Suppressor macrophage (primary cell): ENCODE measurements around the gene RNU2-63P.
"Not testable (repeated sequence)": the region's sequence is repeated elsewhere in the genome, so short reads cannot be mapped to it uniquely, and the experiment has no call there.

Source experiments
- DNase-seq, 4 experiments: peaks; one replicate each; pipeline ENCODE4 v3.0.0-alpha.2; 2020 to 2022
- total RNA-seq, 17 experiments: gene quantifications; one replicate each; lab custom pipeline; 2026; ENCODE audit warnings: mixed read lengths in 6 of 17, inconsistent platforms in 3 of 17; lab: John Stamatoyannopoulos, UW

The RNU2-63P gene
- 0.15 to 9.7 (median 0.67) reads per million in 17 experiments for total RNA-seq

DNA sequence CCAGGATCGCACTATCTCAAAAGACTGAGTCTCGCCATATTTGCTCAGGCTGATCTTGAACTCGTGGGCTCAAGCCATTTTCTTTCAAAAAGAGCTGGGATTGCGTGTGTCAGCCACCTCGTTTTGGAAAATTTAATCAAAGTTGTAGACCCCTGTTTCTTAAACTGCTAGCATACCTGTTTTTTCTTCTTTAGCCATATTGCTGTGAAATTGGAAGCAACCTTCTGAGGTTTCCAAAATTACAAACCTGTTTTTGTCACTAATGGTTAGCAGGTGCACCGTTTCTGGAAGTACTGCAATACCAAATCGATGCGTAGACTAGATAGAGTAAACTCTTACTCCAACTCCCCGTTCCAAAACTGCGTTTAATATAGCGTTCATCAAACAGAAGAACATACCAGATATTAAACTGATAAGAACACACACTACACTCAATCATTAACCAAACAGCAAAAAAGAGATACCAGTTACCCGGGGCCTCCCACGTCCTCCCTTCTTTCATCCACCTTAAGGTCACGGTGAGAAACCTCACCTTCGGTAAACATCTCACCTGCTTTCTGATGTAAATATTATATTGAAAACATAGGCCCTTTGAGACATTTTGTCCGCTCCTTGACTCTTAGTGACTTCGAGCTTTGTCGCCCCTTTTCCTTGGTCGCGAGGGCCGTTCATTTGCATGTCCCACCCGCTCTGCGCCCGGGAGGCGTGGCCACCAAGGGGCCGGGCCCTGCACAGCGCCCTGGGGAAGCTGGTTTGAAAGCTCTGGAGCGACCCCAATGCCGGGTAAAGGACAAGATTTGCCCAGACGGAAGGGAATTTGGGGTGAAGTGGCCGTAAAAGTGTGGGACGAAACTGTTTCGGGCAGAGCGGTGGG is at the start of gene RNU2-63P:
Gene RNU2-63P, minus strand, starts transcription at position 462 of the 874 bp plus-strand sequence.
- peak; percentile 77 to 85 (median 79) for DNase-seq

DNA sequence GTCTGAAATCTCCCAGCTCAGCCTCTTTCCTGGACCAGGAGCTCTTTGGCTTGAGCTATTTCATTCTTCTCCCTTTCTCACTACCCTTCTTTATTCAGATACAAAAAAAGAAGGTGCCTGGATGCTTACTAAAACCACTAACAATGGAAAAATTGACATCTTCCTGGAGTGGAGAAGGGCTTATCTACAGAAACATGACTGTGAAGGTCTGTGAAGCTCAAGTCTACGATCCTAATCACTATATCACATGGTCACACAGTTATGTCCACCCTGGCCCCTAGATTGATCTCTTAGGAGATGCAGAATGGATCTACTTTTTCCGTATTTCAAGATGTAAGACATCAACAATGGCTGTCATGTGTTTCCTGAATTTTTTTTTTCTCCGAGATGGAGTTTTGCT is 44.9 kb upstream of the RNU2-63P start:
- no peak for DNase-seq

DNA sequence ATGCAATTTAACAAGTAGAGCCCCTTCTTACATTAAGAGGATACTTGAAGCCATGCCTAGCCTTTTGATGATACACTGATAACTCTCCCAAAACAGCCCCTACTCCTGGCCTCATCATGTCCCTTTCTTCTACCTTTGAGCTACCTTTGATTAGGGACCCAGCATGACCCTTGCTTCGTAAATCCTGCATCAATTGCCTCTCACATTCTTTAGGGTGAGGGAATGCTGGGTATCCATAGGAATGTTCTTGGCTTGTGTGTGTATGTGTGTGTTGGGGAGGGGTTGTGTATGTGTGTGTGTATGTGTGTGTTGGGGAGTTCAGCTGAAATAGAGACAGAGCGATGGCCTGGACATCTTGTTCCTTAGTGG is 44.5 kb upstream of the RNU2-63P start:
- no peak for DNase-seq

DNA sequence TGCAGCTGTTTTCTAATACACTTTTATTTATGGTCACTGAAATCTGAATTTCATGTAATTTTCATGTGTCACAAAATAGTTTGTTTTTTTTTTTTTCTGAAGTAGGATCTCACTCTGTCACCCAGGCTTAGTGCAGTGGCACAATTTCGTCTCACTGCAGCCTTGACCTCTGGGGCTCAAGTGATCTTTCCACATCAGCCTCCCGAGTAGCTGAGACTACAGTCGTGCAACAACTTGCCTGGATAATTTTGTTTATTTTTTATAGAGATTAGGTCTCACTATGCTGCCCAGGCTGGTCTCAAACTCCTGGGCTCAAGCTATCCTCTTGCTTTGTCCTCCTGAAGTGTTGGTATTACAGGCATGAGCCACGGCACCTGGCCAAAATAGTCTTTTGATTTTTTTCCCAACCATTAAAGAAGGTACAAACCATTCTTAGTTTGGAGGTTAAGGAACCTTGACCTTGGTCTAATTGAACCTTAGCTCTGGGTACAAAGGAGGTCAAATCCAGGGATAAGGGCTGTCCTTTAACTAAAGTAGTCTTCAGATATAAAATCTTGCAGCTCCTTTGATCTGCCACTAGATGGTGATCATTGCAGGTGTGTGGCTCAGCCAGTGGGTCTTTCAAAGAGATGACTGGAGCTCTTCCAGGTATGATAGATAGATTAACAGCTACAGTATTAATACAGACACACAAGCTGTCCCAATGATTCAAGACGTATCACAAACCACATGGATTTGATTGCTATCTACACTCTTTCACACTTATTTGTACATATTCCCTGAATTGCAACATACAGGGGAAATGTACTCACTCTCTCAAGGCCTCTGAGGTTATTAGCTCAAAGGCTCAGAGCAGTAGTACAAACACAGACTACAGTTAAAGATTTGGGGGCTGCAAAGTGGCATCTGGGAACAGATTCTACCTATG is 43.9 kb upstream of the RNU2-63P start:
- DNase-seq, result peak in 3 of 4 experiments; percentile 43 to 69 (median 47)

DNA sequence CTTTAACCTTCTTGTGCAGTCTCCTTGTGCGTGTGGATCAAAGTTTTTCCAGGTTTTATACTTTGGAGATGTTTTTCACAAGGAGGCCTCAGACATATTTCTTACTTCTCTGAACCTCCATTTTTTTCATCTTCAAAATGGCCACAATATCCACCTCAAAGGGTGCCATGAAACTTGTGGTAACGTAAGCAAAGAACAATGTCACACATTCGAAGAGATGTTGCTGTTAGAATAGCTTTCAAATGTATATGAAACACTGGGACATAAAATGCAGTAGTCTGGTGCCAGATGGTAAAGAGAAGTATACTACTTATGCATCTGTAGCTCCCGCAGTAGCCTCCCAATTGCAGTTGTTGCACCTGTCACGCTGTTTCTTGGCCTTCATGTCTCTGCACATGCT is 41.8 kb upstream of the RNU2-63P start:
- DNase-seq, result no peak

DNA sequence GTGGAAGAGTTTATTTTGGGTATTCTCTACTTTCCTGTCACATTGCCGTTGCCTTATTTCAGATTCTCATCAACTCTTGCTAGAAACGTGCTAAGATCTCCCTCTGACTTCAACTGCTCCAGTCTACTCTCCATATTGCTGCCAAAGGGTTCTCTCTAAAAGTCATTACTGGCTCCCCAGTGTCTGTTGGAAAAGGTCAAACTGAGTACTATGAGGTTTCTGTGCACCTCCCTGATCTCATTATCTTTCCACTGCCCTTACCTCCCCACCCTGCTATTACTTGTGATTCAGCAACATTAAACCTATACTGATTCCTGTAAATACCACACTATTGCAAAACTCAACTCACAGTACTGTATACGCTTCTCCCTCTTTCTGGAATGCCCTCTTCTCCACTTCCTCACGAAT is 41.1 kb upstream of the RNU2-63P start:
- DNase-seq, result no peak

DNA sequence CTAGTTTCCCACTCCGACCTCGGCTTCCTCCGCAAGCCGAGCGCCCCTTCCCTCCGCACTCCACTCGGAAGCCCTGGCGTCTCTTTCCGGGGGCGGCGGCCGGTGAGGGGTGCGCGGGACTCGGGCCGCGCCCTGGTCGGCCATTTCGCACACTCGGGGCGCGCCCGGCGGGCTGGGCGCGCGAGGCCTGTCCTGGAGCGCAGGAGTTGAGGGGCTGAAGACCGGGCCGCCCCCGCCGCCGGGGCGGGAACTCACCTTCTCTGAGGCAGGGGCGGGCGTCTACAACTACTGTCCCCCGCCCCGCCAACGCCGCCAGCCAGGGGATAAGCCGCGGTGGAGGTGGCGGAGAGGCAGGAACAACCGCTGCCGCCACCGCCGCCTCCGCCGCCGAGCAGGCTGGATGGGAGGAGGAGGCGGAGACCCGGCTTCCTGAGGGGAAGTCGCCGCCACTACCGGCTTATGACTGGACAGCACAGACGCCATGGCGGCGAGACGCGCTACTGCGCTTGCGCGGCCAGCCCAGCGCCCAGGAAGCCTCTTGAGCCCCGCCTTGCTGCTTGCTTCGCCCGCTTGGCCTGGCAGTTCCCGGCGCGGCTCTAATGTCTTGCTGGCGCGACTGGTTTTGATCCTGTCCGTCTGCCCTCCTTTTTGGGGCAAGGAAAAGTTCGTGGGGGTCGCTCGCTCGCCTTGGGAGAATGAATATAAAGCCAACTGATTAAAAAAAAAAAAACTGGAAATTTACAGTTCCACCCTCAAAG is 39.2 kb upstream of the RNU2-63P start, which contains the start of gene KRCC1:
Gene KRCC1, minus strand, starts transcription at position 413 of the 758 bp plus-strand sequence. CDS start 27,220 bp downstream, outside the sequence.
- DNase-seq, result peak; percentile 98 to 99 (median 98)

DNA sequence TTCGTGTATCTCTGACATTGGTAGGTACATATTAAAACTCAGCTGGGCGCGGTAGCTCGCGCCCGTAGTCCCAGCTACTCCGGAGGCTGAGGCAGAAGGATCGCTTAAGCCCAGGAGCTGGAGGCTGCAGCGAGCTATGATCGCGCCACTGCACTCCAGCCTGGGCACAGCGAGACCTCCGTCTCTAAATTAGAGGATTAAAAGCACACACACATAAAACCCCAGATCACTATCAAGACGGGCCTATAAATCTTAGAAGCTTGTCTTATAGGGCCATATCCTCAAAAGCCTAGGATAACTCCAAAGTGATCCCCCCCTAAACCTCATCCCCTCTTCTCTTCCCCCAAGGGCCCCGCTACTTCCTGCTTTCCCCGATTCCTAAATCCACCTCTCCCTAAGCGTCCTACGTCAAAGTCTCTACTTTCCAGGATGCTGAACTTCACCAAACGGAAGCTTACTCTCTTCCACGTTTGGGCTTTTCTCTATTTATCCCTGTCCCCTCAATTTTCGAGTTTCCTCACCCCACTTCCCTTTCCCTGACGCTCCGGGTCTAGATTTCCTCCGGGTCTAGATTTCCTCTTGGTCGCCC is 38.5 kb upstream of the RNU2-63P start:
- peak in 1 of 4 experiments; percentile 30 for DNase-seq

DNA sequence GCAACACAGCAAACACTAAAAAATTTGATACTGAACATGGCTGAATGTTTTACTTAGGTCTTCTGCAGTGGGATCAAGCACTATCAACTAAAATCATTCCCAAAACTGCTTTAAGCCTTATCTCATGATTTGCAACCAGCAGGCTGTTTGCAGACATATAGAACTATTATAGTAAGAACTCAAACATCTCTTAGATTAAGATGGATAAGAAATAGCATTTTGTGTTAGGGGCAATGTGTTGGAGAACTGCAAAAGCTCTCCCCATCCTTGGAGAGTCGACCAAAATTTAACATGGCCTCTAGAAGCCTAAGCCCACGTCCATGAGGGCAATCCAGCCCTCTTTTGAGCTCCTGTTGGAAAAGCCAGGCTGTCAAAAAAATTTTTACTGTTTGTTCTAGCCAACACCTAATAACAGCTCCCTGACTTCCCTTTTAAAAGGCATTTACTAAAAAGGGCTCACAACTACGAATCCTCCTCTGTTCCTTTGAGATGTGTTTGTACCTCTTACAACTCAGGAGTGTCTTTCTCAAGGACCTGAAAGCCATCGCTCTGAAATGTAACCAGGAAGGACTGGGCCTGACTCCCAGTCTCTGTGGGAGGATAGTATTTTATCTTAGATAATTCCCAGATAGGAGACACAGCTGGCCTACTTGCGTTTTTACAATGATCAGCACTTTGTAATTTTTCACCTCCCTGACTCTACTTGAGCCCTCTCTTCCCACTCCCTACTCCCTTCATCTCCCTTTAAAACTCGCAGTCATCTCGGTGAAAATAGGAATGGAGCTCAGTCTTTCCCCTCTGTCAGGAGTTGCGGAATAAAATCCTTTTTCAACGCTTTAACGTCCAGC is 37.8 kb upstream of the RNU2-63P start:
- peak; percentile 22 to 52 (median 36) for DNase-seq

DNA sequence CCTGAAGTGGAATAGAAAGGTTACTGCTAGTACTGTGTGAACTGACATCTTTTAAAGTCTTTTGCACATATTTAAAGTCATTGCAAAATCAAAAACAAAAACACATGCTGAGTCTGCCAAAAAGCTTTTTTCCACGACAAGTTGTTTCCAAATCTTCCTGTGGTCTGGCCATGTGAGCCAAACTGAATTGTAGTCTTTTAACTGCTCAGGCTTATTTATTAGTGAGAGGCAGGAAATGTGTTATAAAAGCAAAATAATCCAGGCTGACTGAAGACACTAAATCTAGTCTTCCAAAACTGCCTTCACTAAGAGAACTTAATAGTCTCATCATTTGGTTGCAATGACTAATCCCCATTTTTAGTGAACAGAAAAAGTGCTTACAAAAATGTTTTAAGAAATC is 36.9 kb upstream of the RNU2-63P start:
- DNase-seq, result peak; percentile 22 to 75 (median 58)

DNA sequence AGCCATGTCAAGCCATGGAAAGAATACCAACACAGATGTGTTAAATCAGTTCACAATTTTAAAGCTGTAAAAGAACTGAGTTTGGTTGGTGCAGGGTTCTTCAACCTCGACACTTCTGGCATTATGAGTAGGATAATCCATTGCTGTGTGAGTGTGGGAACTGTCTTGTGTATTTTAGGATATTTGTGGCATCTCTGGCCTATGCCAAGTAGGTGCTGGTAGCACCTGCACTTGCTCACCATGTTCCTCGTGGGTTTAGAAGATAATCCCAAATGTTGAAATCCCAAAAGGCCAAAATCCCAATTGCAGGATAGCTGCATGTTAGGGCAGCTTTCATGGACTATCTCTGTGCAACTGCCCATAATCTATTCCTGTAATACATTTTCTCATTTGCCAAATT is 35.4 kb upstream of the RNU2-63P start:
- DNase-seq, result no peak

DNA sequence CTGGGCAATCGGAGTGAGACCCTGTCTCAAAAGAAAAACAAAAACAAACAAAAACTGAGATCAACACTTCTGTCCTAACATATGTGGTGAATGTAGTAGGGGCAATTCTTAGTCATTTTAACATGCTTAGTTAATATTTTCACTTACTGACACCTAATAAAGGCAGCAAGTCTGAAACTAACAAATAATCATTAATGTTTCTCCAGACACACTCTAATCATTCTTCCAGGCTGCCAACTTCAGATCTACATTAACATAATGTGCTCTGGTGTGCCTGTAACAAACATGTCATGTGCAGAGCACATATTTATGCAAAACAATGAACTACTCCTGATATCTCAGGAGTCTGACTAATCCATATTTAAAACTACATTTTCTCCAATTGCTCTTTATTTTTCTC is 33.3 kb upstream of the RNU2-63P start:
- DNase-seq, result no peak

DNA sequence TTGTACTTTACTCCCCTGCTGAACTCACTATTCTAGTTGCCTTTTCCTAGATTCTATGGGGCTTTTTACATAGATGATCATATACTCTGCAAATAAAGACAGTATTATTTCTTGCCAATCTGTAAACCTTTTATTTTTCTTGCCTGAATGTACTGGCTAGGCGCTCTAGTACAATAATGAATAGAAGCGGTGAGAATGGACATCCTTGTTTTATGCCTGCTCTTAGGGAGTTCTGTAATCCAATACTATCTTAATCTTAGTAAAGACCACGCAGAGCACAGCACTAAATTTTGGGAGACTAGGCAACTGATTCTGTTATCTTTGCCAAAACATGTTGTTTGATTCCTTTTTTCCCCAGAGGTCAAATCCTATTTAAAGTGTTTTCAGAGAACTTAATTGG is 32.2 kb upstream of the RNU2-63P start:
- no peak for DNase-seq

DNA sequence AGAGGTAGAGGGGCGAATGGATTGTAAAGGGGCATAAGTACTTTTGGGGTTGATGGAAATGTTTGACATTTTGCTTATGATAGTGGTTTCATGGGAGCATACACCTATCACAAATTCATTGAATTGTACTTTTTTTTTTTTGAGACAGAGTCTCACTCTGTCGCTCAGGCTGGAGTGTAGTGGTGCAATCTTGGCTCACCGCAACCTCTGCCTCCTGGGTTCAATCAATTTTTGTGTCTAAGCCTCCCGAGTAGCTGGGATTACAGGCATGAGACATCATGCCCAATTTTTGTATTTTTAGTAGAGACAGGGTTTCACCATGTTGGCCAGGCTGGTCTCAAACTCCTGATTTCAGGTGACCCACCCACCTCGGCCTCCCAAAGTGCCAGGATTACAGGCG is 29.2 kb upstream of the RNU2-63P start:
- not testable (repeated sequence) for DNase-seq

DNA sequence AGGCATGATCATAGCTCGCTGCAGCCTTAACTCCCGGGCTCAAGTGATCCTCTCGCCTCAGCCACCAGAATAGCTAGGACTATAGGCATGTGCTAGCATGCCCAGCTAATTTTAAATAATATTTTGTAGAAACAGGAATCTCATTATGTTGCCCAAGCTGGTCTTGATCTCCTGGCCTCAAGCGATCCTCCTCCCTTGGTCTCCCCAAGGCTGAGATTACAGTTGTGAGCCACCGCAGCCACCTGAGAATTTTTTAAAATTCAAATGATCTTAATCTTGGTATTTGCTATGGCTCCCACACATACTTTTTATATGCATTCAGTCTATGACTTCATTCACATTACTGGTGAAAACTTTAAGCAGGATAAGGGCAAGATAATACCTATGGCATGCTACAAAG is 26.1 kb upstream of the RNU2-63P start:
- DNase-seq, result no peak

DNA sequence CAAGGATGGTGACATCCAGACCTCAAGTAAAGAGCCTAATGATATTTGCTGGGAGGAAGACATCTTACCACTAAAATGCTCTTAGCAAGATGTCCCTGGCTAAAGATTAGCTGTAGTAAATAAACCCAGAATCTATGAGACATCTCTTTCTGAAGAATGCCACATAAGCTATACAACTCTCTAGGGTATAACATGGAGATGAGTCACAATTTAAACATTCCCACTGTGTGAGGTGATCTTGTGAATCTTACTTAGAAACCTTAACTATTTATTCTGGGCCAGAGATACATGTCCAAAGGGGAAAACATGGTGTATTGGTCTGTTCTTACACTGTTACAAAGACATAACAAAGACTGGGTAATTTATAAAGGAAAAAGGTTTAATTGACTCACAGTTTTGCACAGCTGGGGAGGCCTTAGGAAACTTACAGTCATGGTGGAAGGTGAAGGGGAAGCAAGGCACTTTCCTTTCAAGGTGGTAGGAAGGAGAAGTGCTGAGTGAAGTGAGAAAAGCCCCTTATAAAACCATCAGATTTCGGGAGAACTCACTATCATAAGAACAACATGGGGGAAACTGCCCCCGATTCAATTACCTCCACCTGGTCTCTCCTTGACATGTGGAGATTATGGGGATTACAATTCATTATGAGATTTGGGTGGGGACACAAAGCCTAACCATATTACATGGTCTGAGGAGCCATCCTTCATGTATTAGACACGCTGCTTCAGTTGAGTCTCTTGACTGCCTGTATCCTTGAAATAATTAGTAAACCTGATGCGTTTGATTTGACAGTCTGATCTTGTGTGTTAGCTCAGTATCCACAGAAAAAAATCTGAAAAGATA is 22.1 kb upstream of the RNU2-63P start:
- no peak for DNase-seq

DNA sequence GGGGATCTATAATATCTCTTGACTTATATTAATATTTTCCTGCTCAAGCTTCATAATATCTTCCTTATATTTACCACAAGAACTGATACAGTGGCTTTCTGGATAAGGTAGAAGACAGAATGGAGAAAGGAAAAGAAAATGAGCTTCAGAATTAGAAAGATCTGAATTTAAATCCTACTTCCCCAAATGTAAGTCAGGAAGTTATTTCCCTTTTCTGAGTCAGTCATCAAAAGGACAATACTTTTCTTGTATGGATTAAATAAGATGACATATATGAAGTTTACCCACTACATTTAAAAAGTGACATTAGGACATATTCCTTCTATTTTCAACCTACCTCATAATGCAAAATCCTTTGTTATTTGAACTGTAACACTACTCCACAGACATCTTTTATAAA is 20.3 kb upstream of the RNU2-63P start:
- DNase-seq, result peak in 2 of 4 experiments; percentile 60 to 62

DNA sequence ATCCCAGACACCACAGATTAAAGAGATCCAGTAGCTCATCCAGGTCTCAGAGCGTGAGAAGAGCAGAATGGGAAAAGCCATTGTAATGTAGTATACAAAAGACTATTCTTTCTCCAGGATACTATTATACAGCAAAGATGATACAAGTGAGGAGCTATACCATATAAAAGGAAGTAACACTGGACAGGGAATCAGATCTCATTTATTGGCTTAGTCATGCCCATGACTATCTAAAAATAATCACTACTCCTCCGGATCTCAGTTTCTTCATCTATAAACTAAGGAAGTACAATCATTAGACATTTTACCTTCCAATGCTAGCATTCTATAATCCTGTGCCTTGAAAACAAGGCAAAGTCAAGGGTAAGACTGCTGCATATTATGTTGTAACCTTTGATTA is 19.8 kb upstream of the RNU2-63P start:
- peak; percentile 13 to 69 (median 40) for DNase-seq

DNA sequence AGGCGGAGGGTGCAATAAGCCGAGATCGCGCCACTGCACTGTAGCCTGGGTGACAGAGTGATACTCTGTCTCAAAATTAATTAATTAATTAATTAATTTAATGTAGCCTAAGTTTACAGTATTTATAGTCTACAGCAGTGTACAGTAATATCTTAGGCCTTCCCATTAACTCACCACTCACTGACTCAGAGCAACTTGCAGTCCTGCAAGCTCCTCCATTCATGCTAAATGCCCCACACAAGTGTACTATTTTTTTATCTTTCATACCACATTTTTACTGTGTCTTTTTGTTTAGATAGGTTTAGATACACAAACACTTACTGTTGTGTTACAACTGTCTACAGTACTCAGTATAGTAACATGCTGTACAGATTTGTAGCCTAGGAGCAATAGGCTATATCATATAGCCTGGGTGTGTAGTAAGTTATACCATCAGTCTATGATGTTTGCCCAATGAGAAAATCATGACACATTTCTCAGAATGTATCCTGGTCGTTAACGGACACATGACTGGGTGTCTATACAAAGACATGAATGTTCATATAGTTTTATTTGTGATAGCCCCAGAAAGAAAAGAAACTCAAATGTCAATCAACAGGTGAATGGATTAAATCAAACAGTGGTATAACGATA is 15.8 kb upstream of the RNU2-63P start:
- DNase-seq, result no peak

DNA sequence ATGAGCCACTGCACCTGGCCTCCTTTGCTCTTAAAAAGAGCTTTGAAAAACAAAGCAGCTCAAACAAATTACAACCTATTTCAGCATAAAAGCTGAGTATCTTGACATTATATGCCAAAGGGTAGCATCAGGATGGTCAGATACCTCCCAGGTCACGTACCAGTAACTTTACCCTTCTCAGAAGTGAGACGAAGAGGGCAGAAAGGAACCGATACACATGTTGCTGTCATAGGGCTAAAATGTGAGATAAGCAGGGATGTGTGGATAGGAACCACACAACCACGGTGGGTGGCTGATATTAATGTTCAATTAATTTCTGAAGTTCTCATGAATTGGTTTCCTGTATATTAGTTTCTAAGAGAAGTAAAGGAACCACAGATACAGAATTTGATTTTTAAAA is 12.6 kb upstream of the RNU2-63P start:
- DNase-seq, result no peak
